ENCODE results near the gene KNDC1.

Gene KNDC1

DNA sequence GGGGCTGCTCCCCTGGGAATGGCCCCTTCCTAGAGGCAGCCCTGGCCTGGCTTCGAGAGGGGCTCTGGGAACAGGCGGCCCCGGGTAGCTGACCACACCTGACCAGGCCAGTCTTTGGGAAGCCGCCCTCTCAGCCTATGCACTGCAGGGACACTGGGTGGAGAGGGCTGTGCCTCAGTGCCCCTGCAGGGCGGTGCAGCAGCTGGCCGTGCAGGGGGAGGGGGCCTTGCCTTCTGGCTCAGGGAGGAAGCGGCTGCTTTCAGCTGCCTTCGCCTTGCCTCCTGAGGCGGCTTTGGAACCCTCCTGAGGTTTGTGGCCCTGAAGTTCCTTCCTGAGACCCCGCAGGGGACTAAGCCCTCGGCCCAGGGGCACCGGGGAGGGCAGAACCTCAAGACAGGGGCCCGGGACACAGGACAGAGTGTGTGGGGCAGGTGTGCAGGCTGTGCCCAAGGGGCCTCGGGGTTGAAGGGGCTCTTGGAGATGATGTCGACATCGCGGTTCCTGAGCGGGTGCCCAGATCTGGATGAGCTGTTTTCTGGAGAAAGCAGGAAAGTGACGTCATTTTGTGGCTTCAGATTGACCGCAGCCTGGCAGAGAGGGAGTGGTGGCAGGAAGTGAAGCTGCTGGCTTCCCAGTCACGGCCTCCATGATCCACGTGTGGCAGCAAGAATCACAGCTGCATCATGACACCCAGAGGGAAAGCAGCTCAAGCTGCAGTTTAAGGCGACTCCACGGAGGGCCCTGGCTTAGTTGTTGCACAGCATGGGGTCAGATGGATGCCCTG is 99.0 kb downstream of the KNDC1 start:
- no peak for TF ChIP-seq EZH2 (IDR thresholded peaks at IDR 0.05; ENCODE audit: borderline replicate concordance, low read length)
- TF ChIP-seq, protein P1, sequence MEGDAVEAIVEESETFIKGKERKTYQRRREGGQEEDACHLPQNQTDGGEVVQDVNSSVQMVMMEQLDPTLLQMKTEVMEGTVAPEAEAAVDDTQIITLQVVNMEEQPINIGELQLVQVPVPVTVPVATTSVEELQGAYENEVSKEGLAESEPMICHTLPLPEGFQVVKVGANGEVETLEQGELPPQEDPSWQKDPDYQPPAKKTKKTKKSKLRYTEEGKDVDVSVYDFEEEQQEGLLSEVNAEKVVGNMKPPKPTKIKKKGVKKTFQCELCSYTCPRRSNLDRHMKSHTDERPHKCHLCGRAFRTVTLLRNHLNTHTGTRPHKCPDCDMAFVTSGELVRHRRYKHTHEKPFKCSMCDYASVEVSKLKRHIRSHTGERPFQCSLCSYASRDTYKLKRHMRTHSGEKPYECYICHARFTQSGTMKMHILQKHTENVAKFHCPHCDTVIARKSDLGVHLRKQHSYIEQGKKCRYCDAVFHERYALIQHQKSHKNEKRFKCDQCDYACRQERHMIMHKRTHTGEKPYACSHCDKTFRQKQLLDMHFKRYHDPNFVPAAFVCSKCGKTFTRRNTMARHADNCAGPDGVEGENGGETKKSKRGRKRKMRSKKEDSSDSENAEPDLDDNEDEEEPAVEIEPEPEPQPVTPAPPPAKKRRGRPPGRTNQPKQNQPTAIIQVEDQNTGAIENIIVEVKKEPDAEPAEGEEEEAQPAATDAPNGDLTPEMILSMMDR (IDR thresholded peaks at IDR 0.05; ENCODE audit: low read length), result no peak
- no peaks in the 10 kb centered on the region for H3K36me3 ChIP-seq (ENCODE audit: insufficient read depth, low read length)
- H3K4me2 ChIP-seq (ENCODE audit: low read length), result no peak overlapping the region
- no peaks in the 10 kb centered on the region for H3K9me3 ChIP-seq (ENCODE audit: low read length)
- H4K20me1 ChIP-seq (ENCODE audit: insufficient read depth, low read length), result no peaks in the 10 kb centered on the region
- H3K9me2 ChIP-seq (ENCODE audit: low read depth, low read length), result no peaks in the 10 kb centered on the region
- H3K9ac ChIP-seq (ENCODE audit: low read length), result no peak overlapping the region
- H2AFZ ChIP-seq (ENCODE audit: low read length), result no peak overlapping the region
- H3F3A ChIP-seq (ENCODE audit: insufficient read depth, low read length), result no peaks in the 10 kb centered on the region
- H3K27ac ChIP-seq (ENCODE audit: low read depth, low read length, poor library complexity, severe bottlenecking), result no peak overlapping the region
- peaks cover 12% of the 10 kb centered on the region for H3K27me3 ChIP-seq (ENCODE audit: insufficient read depth, low read length)
- peaks cover 9% of the 10 kb centered on the region for H3K4me1 ChIP-seq (ENCODE audit: insufficient read depth, low read length, severe bottlenecking)
- H3K79me2 ChIP-seq (ENCODE audit: insufficient read depth, low read length), result no peaks in the 10 kb centered on the region
- no peak overlapping the region for H3K4me3 ChIP-seq (ENCODE audit: low read depth, low read length, poor library complexity, severe bottlenecking)

DNA sequence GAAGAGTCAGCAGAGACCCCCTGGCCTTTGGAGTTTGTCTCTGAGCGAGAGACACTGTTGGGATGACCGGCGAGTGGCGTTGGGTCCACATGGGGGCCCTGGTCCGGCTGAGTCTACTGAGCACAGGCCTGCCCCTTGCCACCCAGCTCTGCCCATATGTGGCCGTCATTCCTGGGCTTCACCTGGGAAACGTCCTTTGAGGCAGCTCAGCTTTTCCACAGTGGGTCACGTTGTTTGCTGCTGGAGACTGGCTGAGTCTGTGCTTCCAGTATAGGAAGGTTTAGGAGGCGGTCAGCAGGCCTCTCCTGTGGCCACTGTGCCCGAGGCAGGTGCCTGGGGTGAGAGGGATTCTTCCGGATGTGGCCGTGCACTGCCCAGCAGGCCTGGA is 99.6 kb downstream of the KNDC1 start:
- Histone ChIP-seq H3K79me2 (ENCODE audit: insufficient read depth, low read length) (no peaks in the 10 kb centered on the region), H3K4me1 (ENCODE audit: insufficient read depth, low read length, severe bottlenecking) (peaks cover 9% of the 10 kb centered on the region), H2AFZ (ENCODE audit: low read length) (no peak overlapping the region), H3K36me3 (ENCODE audit: insufficient read depth, low read length) (no peaks in the 10 kb centered on the region), H3K9ac (ENCODE audit: low read length) (no peak overlapping the region), H3K9me2 (ENCODE audit: low read depth, low read length) (no peaks in the 10 kb centered on the region), H3K27me3 (ENCODE audit: insufficient read depth, low read length) (peaks cover 12% of the 10 kb centered on the region), H3K4me3 (ENCODE audit: low read depth, low read length, poor library complexity, severe bottlenecking) (no peak overlapping the region), H4K20me1 (ENCODE audit: insufficient read depth, low read length) (no peaks in the 10 kb centered on the region), H3K27ac (ENCODE audit: low read depth, low read length, poor library complexity, severe bottlenecking) (no peak overlapping the region), H3K4me2 (ENCODE audit: low read length) (no peak overlapping the region), H3K9me3 (ENCODE audit: low read length) (no peaks in the 10 kb centered on the region), H3F3A (ENCODE audit: insufficient read depth, low read length) (no peaks in the 10 kb centered on the region)
- no peak for TF ChIP-seq EZH2 (IDR thresholded peaks at IDR 0.05; ENCODE audit: borderline replicate concordance, low read length)
- TF ChIP-seq, protein P1 (IDR thresholded peaks at IDR 0.05; ENCODE audit: low read length), result no peak

DNA sequence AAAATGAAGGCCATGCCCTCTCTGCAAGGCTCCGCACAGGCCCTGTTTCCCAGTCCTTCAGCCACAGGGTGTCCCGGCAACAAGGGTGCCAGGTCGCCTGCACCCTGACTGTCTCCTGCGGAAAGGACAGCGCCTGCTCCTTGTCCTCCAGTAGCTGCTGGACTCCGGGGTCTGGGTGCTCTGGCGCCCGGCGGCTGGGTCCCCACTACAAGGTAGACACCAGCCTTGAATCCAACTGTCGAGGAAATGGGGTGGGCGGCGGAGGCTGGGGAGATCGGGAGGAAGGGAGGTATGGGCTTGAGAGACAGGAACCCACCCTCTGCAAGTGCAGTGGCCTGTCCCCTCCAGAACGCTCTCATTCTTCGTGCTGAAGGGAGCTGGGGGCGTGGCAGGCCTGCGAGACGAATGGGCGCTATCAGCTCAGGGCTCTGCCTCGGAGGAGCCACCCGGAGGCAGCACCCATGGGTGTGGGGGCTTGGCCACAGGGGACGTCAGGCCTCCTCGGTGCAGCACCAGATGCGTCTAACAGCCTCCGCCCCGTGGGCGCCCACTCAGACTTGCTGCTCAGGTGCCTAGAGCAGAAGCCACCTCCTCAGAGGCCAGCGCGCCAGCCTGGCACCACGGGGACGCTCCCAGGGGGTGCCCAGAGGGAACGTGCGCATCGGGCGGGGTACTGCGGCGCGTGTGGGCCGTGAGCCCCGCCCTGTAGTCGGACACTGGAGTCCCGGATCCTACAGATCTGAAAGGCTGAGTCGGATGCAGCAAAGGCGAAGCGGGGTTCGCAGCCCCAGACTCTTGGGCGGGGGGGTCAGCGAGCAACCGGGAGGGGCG is 101.1 kb downstream of the KNDC1 start:
- Histone ChIP-seq H3K9me3 (ENCODE audit: low read length) (no peaks in the 10 kb centered on the region), H4K20me1 (ENCODE audit: insufficient read depth, low read length) (no peaks in the 10 kb centered on the region), H3K27me3 (ENCODE audit: insufficient read depth, low read length) (peaks cover 12% of the 10 kb centered on the region), H3K36me3 (ENCODE audit: insufficient read depth, low read length) (no peaks in the 10 kb centered on the region), H3K4me3 (ENCODE audit: low read depth, low read length, poor library complexity, severe bottlenecking) (peak overlapping the region; percentile 81), H3K27ac (ENCODE audit: low read depth, low read length, poor library complexity, severe bottlenecking) (no peak overlapping the region), H3K79me2 (ENCODE audit: insufficient read depth, low read length) (no peaks in the 10 kb centered on the region), H2AFZ (ENCODE audit: low read length) (no peak overlapping the region), H3K9ac (ENCODE audit: low read length) (peak overlapping the region; percentile 84), H3K4me1 (ENCODE audit: insufficient read depth, low read length, severe bottlenecking) (peaks cover 9% of the 10 kb centered on the region), H3K4me2 (ENCODE audit: low read length) (peak overlapping the region; percentile 97), H3K9me2 (ENCODE audit: low read depth, low read length) (no peaks in the 10 kb centered on the region), H3F3A (ENCODE audit: insufficient read depth, low read length) (no peaks in the 10 kb centered on the region)
- TF ChIP-seq EZH2 (IDR thresholded peaks at IDR 0.05; ENCODE audit: borderline replicate concordance, low read length), result no peak
- TF ChIP-seq, protein P1 (IDR thresholded peaks at IDR 0.05; ENCODE audit: low read length), result no peak
